ENCODE measurements around the gene DAP. TPM values are rescaled to one million over a fixed set of nuclear protein-coding genes. Genes with fewer than 3 reads are reported as not detected.

DAP gene
- total RNA-seq, 1 experiment from 2014 or later: 108 TPM

DNA sequence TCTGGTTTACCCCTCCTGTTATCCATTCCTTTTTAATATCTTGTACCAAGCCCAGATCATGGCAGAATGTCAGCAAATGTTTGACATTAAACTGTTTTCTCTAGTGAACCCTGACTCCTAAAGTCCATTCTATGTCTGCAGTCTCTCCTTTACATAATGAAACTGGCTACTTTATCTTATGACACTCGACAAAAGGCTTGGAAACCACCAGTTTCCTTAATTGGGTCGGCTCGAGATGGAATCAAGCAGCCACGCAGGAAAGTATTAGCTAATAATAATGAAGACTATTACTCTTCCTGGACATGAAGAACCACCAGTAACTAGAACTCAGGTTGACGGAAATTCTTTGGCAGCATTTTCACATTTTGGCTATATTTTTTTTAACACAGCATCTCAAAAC lies 17.5 kb downstream of the DAP start:
- Histone ChIP-seq H3K36me3 (ENCODE audit: control insufficient read depth, insufficient read depth, low read length) (peaks cover 6% of the 10 kb centered on the region; the same call in 1 of the 2 replicates), H3K4me3 (ENCODE audit: low read depth in 2 of 2, low read length in 2 of 2) (no peak overlapping the region), H3K27me3 (ENCODE audit: control insufficient read depth, insufficient read depth, low read length) (no peaks in the 10 kb centered on the region), H3K4me1 (ENCODE audit: control insufficient read depth, insufficient read depth, low read length) (no peaks in the 10 kb centered on the region), H3K27ac (ENCODE audit: low read length) (no peak overlapping the region), H3K9me3 (ENCODE audit: control insufficient read depth, insufficient read depth, low read depth, low read length) (peaks cover 11% of the 10 kb centered on the region)
- in situ Hi-C loops (cut with HindIII; ENCODE audit: low pct_unique_long_range_greater_than_20kb, low sequenced_read_pairs) (no loop called here), intact Hi-C loops (cut with micrococcal nuclease; ENCODE audit: unreplicated experiment) (no loop called here)
- POLR2A ChIA-PET: no interaction called here
- BruUV-seq (replicated peaks): no TSS peak
- TF ChIP-seq TCF7L2 (IDR thresholded peaks at IDR 0.05; ENCODE audit: low read depth, low read length) (no peak), CTCF (IDR thresholded peaks at IDR 0.05) (no peak), SIN3A (IDR thresholded peaks at IDR 0.05; ENCODE audit: borderline replicate concordance, insufficient read depth, low read depth, low read length) (no peak), POLR2AphosphoS5 (IDR thresholded peaks at IDR 0.05; ENCODE audit: low read depth, low read length) (no peak)
- TF ChIP-seq, protein P1, sequence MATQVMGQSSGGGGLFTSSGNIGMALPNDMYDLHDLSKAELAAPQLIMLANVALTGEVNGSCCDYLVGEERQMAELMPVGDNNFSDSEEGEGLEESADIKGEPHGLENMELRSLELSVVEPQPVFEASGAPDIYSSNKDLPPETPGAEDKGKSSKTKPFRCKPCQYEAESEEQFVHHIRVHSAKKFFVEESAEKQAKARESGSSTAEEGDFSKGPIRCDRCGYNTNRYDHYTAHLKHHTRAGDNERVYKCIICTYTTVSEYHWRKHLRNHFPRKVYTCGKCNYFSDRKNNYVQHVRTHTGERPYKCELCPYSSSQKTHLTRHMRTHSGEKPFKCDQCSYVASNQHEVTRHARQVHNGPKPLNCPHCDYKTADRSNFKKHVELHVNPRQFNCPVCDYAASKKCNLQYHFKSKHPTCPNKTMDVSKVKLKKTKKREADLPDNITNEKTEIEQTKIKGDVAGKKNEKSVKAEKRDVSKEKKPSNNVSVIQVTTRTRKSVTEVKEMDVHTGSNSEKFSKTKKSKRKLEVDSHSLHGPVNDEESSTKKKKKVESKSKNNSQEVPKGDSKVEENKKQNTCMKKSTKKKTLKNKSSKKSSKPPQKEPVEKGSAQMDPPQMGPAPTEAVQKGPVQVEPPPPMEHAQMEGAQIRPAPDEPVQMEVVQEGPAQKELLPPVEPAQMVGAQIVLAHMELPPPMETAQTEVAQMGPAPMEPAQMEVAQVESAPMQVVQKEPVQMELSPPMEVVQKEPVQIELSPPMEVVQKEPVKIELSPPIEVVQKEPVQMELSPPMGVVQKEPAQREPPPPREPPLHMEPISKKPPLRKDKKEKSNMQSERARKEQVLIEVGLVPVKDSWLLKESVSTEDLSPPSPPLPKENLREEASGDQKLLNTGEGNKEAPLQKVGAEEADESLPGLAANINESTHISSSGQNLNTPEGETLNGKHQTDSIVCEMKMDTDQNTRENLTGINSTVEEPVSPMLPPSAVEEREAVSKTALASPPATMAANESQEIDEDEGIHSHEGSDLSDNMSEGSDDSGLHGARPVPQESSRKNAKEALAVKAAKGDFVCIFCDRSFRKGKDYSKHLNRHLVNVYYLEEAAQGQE (IDR thresholded peaks at IDR 0.05; ENCODE audit: insufficient read depth in 1 of 2, low read depth in 2 of 2, low read length in 1 of 2): no peak
- CTCF ChIA-PET: no interaction called here
- DNase-seq (ENCODE audit: low read depth, low spot score): no peak
- ATAC-seq: no peak

DNA sequence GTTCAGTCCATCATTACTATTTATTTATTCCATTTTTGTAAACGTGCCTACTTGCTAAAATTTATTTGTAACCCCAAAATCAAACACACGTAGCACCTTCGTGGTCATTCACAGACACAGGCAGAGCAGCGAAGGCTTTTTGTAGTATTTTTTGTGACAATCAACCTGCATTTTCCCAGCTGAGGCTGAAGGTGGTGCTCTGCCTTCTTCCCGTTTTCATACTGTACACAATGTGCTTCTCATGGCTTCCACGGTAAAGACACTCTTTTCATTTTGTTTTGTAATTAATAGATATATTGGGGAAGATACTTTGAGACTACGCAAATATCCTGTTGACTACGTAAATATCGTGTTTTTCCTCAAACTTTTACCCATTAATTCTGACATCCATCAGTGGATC lies 19.4 kb downstream of the DAP start:
- CTCF ChIA-PET: no interaction called here
- BruUV-seq (replicated peaks): no TSS peak
- in situ Hi-C loops (cut with HindIII; ENCODE audit: low pct_unique_long_range_greater_than_20kb, low sequenced_read_pairs): no loop called here

More for the DNA sequence above, 19.4 kb downstream of the DAP start:
- ATAC-seq: no peak
- H3K27ac ChIP-seq (ENCODE audit: low read length): no peak overlapping the region
- peaks cover under 1% of the 10 kb centered on the region; the same call in 1 of the 2 replicates for H3K36me3 ChIP-seq (ENCODE audit: control insufficient read depth, insufficient read depth, low read length)
- H3K27me3 ChIP-seq (ENCODE audit: control insufficient read depth, insufficient read depth, low read length): no peaks in the 10 kb centered on the region
- intact Hi-C loops (cut with micrococcal nuclease; ENCODE audit: unreplicated experiment): no loop called here
- H3K4me3 ChIP-seq (ENCODE audit: low read depth in 2 of 2, low read length in 2 of 2): no peak overlapping the region
- POLR2A ChIA-PET: no interaction called here
- TF ChIP-seq CTCF (IDR thresholded peaks at IDR 0.05) (peak; percentile 28; the same call in 1 of the 2 replicates), POLR2AphosphoS5 (IDR thresholded peaks at IDR 0.05; ENCODE audit: low read depth, low read length) (no peak)
- peaks cover 11% of the 10 kb centered on the region for H3K9me3 ChIP-seq (ENCODE audit: control insufficient read depth, insufficient read depth, low read depth, low read length)
- no peaks in the 10 kb centered on the region for H3K4me1 ChIP-seq (ENCODE audit: control insufficient read depth, insufficient read depth, low read length)
- no peak for DNase-seq (ENCODE audit: low read depth, low spot score)
